Effector memory CD8-positive, alpha-beta T cell (primary cell): ENCODE measurements around the gene HECTD2.
"Not testable (repeated sequence)": the region's sequence is repeated elsewhere in the genome, so short reads cannot be mapped to it uniquely, and the experiment has no call there.

Experiments used
- ATAC-seq: fragments of 150-1000 bp; cut with Tn5 transposase; replicated peaks from 2 replicates; pipeline ENCODE4 v1.10.0; 2021; ENCODE audit warnings: mild to moderate bottlenecking, moderate library complexity
- DNase-seq, 3 experiments: peaks; one replicate each; pipeline ENCODE4 v3.0.0; 2021
- H3K27ac Mint-ChIP-seq, 2 donors: one replicate each; pipeline ENCODE4 v1.8.0; 2022; ENCODE audit warnings: mild to moderate bottlenecking in 2 of 2, mixed read lengths in 2 of 2, moderate library complexity in 2 of 2
- H3K27me3 Mint-ChIP-seq, 2 donors: one replicate each; pipeline ENCODE4 v1.8.0; 2022; ENCODE audit warnings: mixed read lengths in 2 of 2
- H3K36me3 Mint-ChIP-seq: one replicate; pipeline ENCODE4 v1.8.0; 2022; ENCODE audit warnings: mild to moderate bottlenecking, moderate library complexity, mixed read lengths; ENCODE audit not compliant: insufficient read depth
- H3K4me1 Mint-ChIP-seq, 2 donors: one replicate each; pipeline ENCODE4 v1.8.0; 2022; ENCODE audit warnings: low read depth in 2 of 2, mixed read lengths in 2 of 2
- H3K4me3 Mint-ChIP-seq, 2 donors: one replicate each; pipeline ENCODE4 v1.8.0; 2022; ENCODE audit warnings: mild to moderate bottlenecking in 2 of 2, mixed read lengths in 2 of 2, moderate library complexity in 2 of 2
- H3K9me3 Mint-ChIP-seq, 2 donors: one replicate each; pipeline ENCODE4 v1.8.0; 2022; ENCODE audit warnings: mixed read lengths in 2 of 2

The HECTD2 gene

DNA sequence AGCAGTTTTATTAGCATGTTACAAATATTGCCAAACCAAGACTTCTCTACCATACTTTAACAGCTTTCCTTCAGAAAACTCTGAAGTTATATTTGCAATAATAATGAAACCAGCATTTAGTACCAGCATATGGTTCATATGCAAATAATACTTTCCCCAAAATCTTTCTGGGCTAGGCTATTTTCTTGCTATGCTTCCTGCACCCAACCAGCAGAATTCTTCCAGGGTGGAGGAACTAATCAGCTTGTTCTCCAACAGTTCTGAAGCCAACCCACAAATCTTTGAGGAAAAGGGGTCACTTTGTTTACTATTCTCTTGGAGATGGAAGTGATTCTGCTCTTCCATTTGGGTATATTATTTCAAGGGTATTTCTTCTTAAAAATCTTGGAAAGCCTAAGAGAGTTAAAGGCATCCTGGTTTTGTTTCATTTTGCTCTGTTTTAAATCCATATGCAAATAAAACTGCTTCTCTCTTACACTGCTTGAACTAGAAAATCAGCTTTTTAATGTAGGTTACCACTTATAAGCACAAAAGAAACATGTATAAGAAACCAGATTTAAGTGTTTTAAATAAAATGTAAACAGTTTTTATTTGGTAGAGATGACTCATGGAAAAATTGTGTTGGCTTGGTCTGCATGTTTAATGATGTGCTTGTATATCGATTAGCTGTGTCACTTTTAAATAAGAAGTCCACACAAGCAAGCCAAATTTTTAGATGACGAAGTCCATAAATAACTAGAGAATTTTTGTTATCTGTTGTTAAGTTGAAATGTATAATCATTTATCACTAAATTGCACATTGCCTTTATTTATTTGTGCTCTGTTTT lies 103.7 kb downstream of the HECTD2 start:
- Mint-ChIP-seq H3K4me3 (no peak overlapping the region), H3K4me1 (no peaks in the 10 kb centered on the region), H3K9me3 (no peaks in the 10 kb centered on the region), H3K36me3 (no peaks in the 10 kb centered on the region), H3K27ac (no peak overlapping the region), H3K27me3 (no peaks in the 10 kb centered on the region)
- no peak for DNase-seq
- no peak for ATAC-seq

DNA sequence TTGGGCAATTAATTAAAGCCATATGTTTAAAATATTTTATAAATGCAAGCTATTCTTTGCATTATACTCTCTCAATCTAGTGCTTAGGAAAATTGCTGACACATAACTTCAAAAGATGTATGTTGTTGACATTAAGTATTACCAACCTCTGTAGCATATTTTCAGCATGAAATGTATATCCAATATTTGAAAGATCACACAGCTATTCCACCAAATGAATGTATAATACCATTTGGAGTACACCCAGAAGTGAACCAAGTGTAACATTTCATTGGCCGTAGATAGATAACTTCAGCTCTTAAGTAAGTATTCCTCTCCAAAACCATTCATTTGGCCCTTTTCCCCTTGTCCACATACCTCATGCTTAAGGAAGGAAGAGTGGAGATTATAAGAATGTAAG lies 104.6 kb downstream of the HECTD2 start:
- H3K36me3 Mint-ChIP-seq = no peaks in the 10 kb centered on the region
- H3K4me1 Mint-ChIP-seq = no peaks in the 10 kb centered on the region
- no peak overlapping the region for H3K4me3 Mint-ChIP-seq
- H3K27me3 Mint-ChIP-seq = no peaks in the 10 kb centered on the region
- ATAC-seq = no peak
- no peaks in the 10 kb centered on the region for H3K9me3 Mint-ChIP-seq
- DNase-seq = no peak
- H3K27ac Mint-ChIP-seq = no peak overlapping the region

- no peak for ATAC-seq
- no peak overlapping the region for H3K4me3 Mint-ChIP-seq
- no peaks in the 10 kb centered on the region for H3K4me1 Mint-ChIP-seq
- peaks cover 0 to 8% of the 10 kb centered on the region in 2 donors for H3K27me3 Mint-ChIP-seq
- no peaks in the 10 kb centered on the region for H3K36me3 Mint-ChIP-seq
- DNase-seq = no peak
- no peaks in the 10 kb centered on the region for H3K9me3 Mint-ChIP-seq
- H3K27ac Mint-ChIP-seq = no peak overlapping the region
Measured at GRCh38 chr10:91517394-91517793, 107.2 kb downstream of the HECTD2 start.

GRCh38 chr10:91519899-91520514 lies 109.9 kb downstream of the HECTD2 start:
- Mint-ChIP-seq H3K27me3 (peaks cover 0 to 8% of the 10 kb centered on the region in 2 donors), H3K9me3 (no peaks in the 10 kb centered on the region), H3K4me3 (no peak overlapping the region), H3K27ac (no peak overlapping the region), H3K4me1 (no peaks in the 10 kb centered on the region), H3K36me3 (no peaks in the 10 kb centered on the region)
- DNase-seq = no peak
- no peak for ATAC-seq

- H3K4me3 Mint-ChIP-seq = no peak overlapping the region
- H3K36me3 Mint-ChIP-seq = no peaks in the 10 kb centered on the region
- DNase-seq (no peak), ATAC-seq (no peak)
- no peaks in the 10 kb centered on the region for H3K9me3 Mint-ChIP-seq
- H3K4me1 Mint-ChIP-seq = no peaks in the 10 kb centered on the region
- no peak overlapping the region for H3K27ac Mint-ChIP-seq
- H3K27me3 Mint-ChIP-seq = peaks cover under 1 to 8% of the 10 kb centered on the region in 2 donors
Measured at GRCh38 chr10:91520661-91521060, 110.5 kb downstream of the HECTD2 start.

- Mint-ChIP-seq H3K27ac (no peak overlapping the region), H3K36me3 (no peaks in the 10 kb centered on the region), H3K9me3 (no peaks in the 10 kb centered on the region), H3K4me3 (no peak overlapping the region), H3K27me3 (peaks cover 8 to 15% of the 10 kb centered on the region in 2 donors), H3K4me1 (no peaks in the 10 kb centered on the region)
- no peak for DNase-seq
- no peak for ATAC-seq
Measured at GRCh38 chr10:91521439-91521838, 111.3 kb downstream of the HECTD2 start.

DNA sequence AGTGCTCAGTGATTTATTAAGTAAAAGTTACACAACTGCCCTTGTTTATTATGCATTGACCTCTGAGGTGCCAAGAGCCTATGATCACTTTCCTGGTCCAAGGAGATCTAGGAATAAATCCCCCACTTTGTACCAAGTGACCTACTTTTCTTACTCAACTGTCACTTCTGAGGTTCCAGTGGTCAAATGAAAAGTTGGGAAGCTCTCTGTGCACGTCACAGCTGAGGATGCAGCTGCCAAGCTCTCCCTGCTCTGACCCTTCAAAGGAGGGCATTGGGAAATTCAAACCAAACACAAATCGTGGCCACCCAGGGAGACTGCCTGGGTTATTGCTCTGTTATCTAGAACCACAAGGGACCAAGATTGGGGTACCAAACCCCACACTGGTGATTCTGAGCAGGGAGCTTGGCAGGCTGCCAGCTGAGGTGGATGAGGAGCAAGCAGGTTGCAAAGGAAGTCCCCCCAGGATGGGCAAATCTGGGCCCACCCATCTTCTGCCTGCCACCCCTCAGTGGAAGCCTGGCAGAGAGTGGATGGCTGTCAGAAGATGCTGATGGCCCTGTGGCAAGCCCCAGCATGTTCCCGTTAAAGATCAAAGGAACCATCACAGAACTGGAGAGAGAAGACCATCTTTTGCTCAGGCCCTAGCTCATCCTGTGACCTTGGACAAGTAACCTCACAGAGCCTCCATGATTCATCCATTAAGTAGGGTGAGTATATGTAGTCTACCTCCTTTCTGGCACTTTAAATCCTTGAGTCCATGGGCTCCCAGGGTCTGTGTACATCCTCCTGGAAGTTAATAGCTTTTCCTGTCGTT lies 116.0 kb downstream of the HECTD2 start:
- Mint-ChIP-seq H3K27me3 (peaks cover 28 to 40% of the 10 kb centered on the region in 2 donors), H3K9me3 (no peaks in the 10 kb centered on the region), H3K36me3 (no peaks in the 10 kb centered on the region), H3K27ac (no peak overlapping the region), H3K4me3 (no peak overlapping the region), H3K4me1 (no peaks in the 10 kb centered on the region)
- DNase-seq (no peak), ATAC-seq (no peak)

DNA sequence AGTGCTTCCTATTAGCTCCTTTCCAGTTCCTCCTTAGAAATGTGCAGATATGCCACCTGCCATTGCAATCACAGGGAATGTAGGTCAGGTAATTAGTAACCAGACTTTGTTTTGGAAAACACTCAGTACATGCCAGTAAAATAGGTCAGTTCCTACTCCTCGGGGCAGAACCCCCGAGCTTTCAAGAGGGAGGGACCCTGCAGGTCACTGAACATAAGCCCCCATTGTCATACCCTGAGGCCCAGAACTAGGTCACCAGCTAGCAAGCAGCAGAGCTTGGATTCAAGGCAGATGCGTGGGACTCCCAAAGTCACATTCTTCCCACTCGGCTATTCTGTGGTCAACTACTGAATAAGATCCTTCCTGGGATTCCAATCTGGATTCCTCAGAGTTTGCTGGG lies 117.9 kb downstream of the HECTD2 start:
- Mint-ChIP-seq H3K9me3 (no peaks in the 10 kb centered on the region), H3K36me3 (no peaks in the 10 kb centered on the region), H3K27me3 (peaks cover 30 to 58% of the 10 kb centered on the region in 2 donors), H3K4me1 (no peaks in the 10 kb centered on the region), H3K4me3 (no peak overlapping the region), H3K27ac (no peak overlapping the region)
- ATAC-seq (no peak), DNase-seq (no peak)

DNA sequence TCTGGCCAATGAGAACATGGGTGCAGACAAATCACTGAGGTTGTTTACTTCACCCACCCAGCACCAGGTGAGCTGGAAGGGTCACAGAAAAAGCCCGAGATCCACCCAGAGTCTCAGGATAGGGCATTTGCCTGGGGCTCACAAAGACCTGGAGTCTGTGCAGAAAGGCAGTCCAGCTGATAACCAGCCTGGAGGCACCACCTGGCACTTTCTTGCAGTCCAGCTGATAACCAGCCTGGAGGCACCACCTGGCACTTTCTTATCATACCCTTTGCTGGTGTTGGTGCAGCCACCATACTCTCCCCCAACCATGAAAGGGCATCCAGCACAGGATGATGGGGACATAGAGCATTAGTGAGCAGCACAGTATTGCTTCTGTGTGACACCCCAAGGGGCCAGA lies 118.6 kb downstream of the HECTD2 start:
- Mint-ChIP-seq H3K9me3 (no peaks in the 10 kb centered on the region), H3K27me3 (peaks cover 30 to 58% of the 10 kb centered on the region in 2 donors), H3K36me3 (no peaks in the 10 kb centered on the region), H3K4me1 (no peaks in the 10 kb centered on the region), H3K4me3 (no peak overlapping the region), H3K27ac (no peak overlapping the region)
- DNase-seq (no peak), ATAC-seq (no peak)

DNA sequence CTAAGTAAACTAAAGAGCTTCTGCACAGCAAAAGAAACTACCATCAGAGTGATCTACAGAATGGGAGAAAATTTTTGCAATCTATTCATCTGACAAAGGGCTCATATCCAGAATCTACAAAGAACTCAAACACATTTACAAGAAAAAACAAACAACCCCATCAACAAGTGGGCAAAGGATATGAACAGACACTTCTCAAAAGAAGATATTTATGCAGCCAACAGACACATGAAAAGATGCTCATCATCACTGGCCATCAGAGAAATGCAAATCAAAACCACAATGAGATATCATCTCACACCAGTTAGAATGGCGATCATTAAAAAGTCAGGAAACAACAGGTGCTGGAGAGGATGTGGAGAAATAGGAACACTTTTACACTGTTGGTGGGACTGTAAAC lies 124.6 kb downstream of the HECTD2 start:
- peaks cover 27 to 41% of the 10 kb centered on the region in 2 donors for H3K27me3 Mint-ChIP-seq
- not testable (repeated sequence) for H3K36me3 Mint-ChIP-seq, ATAC-seq, DNase-seq, H3K4me1 Mint-ChIP-seq, H3K27ac Mint-ChIP-seq, H3K4me3 Mint-ChIP-seq, H3K9me3 Mint-ChIP-seq

- peaks cover 20 to 29% of the 10 kb centered on the region in 2 donors for H3K27me3 Mint-ChIP-seq
- H3K27ac Mint-ChIP-seq = no peak overlapping the region
- ATAC-seq (no peak), DNase-seq (no peak)
- no peaks in the 10 kb centered on the region for H3K36me3 Mint-ChIP-seq
- no peak overlapping the region for H3K4me3 Mint-ChIP-seq
- no peaks in the 10 kb centered on the region for H3K4me1 Mint-ChIP-seq
- no peaks in the 10 kb centered on the region for H3K9me3 Mint-ChIP-seq
Measured at GRCh38 chr10:91536111-91536510, 126.0 kb downstream of the HECTD2 start.

GRCh38 chr10:91536733-91537132 lies 126.6 kb downstream of the HECTD2 start:
- Mint-ChIP-seq H3K27ac (no peak overlapping the region), H3K9me3 (no peaks in the 10 kb centered on the region), H3K36me3 (no peaks in the 10 kb centered on the region), H3K27me3 (peaks cover 17 to 23% of the 10 kb centered on the region in 2 donors), H3K4me1 (no peaks in the 10 kb centered on the region), H3K4me3 (no peak overlapping the region)
- ATAC-seq (no peak), DNase-seq (no peak)

DNA sequence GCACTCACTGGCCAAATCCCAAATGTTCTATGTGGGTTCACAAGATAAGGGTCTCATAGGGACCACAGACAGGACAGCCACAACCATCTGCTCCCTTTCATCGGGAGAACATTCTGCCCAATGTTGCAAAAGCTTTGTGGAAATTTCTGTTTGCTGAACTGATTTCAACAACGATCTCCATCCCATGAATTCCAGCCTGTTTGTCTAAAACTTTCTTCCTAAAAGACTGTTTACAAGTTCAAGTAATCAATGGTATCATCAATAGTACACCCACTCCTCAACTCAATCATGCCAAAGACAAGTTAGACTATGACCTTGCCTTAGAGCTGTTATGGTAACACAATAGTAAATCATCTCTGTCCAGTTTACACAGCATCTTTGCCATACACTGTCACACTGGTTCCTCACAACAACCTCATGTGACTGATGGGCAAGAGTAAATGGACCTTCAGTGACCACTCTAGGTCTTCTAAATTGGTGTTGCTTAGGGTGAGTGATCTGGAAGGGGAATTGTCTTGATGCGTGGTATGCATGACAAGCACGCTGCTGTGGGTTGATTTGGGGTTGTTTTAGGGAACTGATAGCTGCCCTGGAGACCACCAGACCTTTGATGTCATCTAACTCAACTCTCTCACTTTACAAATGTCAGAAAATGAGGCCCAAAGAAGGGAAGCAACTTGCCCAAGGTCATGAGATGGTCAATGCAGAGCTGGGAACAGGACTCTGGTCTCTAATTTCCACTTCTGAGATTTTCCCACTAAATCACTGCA lies 127.7 kb downstream of the HECTD2 start:
- Mint-ChIP-seq H3K4me3 (no peak overlapping the region), H3K27ac (no peak overlapping the region), H3K27me3 (peaks cover 20 to 23% of the 10 kb centered on the region in 2 donors), H3K9me3 (no peaks in the 10 kb centered on the region), H3K36me3 (no peaks in the 10 kb centered on the region), H3K4me1 (no peaks in the 10 kb centered on the region)
- ATAC-seq = no peak
- no peak for DNase-seq
